Stimulated activated CD8-positive, alpha-beta memory T cell treated with anti-CD3 and anti-CD28 coated beads, Interleukin-15, amount 100 ng/mL, for 4 hours (primary cell): ENCODE data around the gene TMEM231.
"Not testable (repeated sequence)": the region's sequence is repeated elsewhere in the genome, so short reads cannot be mapped to it uniquely, and the experiment has no call there.

Source experiments
- DNase-seq, 2 donors: peaks; one replicate each; pipeline ENCODE4 v3.0.0-alpha.2; 2020; ENCODE audit warnings: low read depth in 2 of 2

Gene TMEM231

GRCh38 chr16:75566758-75567255 lies 10.8 kb upstream of the TMEM231 start:
- no peak for DNase-seq

DNA sequence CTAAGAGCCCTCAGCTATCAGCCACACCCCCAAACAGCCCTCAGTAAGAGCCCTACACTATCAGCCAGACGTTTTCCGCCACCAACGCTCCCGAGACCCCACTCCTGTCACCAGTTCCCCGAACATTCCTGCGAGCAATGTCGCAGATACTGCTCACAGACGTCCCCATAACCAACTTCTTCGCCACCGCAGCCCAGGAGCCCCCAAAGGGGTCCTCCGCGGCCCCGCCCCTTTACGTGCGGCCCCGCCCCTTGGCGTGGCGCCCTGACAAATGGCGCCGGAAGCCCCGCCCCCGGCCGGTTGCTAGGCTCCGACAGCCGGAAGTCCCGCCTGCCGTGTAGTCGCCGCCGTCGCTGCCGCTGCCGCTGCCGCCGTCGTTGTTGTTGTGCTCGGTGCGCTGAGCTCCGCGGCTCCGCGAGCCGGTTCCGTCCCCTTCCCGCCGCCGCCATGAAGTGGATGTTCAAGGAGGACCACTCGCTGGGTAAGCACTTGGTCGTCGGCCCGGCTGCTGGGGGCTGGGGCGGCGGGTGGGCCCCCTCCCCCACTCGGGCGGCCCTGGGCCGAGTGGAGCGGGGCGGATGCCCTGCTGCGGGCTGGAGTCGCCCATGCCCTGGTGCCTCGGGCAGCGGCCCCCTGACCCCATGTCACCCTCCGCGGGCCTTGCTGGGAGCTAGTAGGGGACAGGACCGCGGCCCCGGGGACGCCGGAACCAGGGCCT lies 10.1 kb upstream of the TMEM231 start, which contains the start of gene GABARAPL2:
Gene GABARAPL2 (plus strand): TSS at position 340 of the 718 bp plus-strand sequence. CDS start 108 bp downstream, at position 448.
- DNase-seq, result peak; percentile 74 to 80

DNA sequence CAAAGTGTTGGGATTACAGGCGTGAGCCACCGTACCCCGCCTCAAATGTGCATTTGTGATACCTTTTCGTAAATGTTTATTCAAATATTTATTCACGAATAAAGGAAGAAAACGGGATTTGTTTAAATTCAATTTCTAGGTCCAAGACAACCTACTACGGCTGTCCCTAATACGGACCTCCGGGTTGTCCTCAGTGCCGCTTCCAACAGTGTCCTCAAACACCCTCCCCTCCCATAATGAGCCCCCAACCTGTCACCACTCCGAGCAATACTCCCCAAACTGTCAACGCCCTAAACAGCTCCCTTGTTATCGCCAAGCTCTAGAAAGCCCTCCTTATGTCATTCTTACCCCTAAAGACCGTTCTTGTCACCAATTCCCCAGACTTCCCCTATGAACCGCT lies 9.6 kb upstream of the TMEM231 start:
- DNase-seq, result no peak

DNA sequence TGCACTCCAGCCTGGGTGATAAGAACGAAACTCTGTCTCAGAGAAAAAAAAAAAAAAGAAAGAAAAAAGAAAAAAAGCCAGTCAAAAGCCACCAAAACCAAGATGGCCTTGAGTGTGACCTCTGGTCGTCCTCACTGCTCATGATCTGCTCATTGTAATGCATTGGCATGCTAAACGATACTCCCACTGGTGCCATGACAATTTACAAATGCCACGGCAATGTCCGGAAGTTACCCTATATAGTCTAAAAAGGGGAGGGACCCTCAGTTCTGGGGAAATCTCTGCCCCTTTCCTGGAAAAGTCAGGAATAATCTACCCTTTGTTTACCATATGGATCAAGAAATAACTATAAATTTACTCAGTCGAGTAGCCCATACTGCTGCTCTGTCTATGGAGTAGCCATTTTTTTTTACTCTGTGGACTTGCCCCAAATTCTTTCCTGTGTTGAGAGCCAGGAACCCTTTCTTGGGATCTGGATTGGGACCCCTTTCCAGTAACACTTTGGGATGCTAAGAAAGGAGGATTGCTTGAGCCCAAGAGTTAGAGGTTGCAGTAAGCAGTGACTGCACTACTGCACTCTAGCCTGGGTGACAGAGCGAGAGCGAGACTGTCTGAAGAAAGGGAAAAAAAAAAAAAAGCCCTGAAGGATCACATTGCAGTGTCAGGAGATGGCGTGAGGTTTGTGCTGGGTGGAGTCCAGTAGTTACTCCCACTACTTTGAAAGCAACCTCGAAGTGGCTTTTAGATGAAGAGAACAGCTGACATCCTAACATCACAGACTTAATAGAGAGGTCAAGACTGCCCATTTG lies 3.7 kb upstream of the TMEM231 start:
- DNase-seq, result no peak

DNA sequence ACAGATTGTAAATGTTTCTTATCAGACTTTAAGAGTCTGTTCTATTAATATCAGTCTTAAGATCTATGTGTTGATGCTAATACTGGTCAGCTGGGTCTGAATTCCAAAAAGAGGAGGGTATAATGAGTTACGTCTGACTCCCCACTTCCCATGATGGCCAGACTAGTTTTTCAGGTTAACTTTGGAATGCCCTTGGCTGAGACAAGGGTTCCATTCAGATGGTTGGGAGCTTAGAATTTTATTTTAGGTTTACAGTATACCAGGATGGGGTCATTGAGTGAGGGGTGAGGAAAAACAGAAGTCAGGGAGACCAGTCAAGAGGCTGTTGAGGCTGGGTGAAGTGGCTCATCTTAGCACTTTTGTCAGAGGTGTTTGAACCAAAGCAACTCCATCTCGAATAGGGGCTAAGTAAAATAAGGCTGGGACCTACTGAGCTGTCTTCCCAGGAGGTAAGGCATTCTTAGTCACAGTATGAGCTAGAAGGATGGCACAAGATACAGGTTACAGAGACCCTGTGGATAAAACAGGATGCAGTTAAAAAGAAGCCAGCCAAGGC lies 2.9 kb upstream of the TMEM231 start:
- no peak for DNase-seq

DNA sequence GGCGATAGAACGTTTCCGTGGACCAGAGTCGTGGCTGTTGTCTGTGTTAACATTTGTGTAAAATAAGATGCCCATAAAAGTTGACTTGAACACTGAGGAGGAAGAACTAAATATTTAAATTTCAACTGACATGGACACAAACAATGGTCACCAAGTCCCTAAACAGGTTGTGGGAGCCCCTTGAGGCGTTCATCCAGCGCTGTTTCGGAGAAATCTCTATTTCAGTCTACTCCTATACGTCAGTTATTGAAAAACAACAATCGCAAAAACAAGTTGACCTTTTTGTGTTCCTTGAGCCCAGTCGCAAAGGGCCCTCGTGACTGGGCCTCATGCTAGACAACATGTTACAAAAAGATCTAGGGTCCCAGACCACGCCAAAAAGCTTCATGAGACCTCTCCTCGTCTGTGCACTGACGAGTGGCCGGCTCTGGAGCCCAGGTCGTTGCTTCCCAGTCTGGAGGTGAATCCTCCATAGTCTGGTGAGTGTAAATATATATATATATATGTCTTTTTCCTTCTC lies 439 bp upstream of the TMEM231 start:
- no peak for DNase-seq

- no peak for DNase-seq
Observed at GRCh38 chr16:75555213-75555706, 792 bp downstream of the TMEM231 start.

- DNase-seq, result no peak
Observed at GRCh38 chr16:75552951-75553350, 3.1 kb downstream of the TMEM231 start.

GRCh38 chr16:75550211-75550662 lies 5.8 kb downstream of the TMEM231 start:
- no peak for DNase-seq

- not testable (repeated sequence) for DNase-seq
Observed at GRCh38 chr16:75548456-75548855, 7.6 kb downstream of the TMEM231 start.

- no peak for DNase-seq
Observed at GRCh38 chr16:75546293-75546692, 9.8 kb downstream of the TMEM231 start.

DNA sequence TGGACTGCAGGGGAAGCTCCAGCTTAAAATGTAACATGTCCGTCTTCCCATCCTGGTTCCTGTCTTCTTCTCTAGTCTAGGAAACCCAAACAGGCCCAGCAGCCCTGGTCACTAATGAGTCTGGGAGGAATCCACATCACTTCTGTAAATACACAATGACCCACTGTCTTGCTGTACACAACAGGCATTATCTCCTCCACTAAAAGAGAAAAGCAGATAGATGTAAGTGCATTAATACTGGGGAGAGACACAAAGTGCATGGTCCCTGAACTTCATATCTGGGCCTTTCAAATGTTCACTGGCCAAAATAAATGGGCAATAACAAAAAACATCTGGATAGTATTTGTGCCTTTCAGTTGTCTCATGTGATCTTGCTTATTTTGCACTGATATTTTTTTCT lies 10.2 kb downstream of the TMEM231 start:
- not testable (repeated sequence) for DNase-seq

DNA sequence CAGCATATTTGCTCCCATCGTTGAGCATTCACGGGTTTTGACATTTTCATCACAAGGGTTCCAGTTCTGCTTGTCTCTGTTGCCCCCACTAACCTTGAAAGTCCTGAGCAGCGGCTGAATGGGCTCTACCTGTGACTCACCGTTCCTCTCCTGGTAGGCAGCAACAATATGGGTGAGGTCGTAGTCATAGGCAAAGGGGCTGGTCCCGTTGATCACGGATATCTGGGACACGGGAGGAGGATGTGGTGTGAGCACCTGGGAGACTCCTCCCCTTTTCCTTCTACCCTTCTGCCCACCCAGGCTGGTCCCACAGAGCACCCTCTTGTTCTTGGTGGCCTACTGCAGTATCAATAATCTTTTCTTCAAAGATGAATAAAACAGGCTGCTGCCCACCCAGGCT lies 13.6 kb downstream of the TMEM231 start:
- DNase-seq, result not testable (repeated sequence)

- no peak for DNase-seq
Observed at GRCh38 chr16:75541236-75541635, 14.8 kb downstream of the TMEM231 start.

DNA sequence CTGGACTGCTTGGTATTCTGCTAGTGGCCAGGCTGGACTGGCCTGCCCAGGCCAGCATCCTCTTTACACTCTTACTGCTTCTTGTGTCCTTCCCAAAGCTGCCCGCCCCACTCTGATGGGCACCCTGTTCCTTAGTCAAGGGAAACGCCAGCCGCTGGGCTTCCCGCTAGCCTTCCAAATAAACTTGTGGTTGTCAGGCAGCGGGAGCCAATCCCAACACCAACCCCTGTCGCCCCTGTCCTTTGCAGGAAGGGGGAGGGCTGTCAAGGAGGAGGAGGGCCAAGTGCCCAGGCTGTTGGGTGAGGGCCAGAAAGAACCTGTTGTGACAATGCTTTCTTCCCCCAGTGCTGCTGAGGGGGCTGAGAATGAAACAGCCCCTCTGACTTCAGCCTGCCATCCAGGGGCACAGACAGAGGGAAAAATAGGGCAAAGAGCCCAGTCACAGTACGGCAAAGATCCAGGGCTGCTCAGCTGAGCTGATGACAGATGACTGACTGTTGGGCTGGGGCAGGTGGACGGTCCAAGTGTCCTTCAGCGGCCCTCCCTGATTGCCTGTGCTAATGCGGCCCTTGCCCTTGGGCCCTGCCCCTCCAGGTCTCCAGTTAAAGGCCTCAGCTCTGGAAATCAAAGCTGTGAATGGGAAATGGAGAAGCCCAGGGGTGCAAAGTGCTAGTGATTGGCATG lies 17.0 kb downstream of the TMEM231 start:
- DNase-seq, result not testable (repeated sequence)

- no peak for DNase-seq
Observed at GRCh38 chr16:75537776-75538175, 18.3 kb downstream of the TMEM231 start.

DNA sequence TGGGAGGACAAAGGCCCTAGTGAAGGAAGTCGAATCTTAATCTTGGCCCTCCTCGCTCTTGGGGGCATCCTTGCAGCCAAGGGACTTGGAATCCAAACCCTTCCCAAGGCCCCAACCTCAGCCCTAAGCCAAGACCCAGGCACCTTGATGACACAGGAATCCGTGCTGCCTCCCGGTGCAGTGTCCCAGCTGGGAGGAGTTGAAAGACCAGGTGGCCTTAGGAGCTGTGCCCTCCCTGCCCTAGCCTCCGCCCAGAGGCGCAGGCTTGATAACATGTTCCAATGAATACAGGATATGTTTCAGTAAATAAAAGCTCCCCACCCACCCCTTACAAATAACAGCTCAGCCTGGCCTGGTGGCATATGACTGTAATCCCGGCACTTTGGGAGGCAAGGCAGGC lies 20.2 kb downstream of the TMEM231 start, which contains the start of gene CHST5:
Gene CHST5 (minus strand): TSS at position 208 of the 400 bp plus-strand sequence. CDS start 5,724 bp downstream, outside the sequence.
- DNase-seq, result no peak

- DNase-seq, result no peak
Observed at GRCh38 chr16:75535211-75535843, 20.7 kb downstream of the TMEM231 start.

DNA sequence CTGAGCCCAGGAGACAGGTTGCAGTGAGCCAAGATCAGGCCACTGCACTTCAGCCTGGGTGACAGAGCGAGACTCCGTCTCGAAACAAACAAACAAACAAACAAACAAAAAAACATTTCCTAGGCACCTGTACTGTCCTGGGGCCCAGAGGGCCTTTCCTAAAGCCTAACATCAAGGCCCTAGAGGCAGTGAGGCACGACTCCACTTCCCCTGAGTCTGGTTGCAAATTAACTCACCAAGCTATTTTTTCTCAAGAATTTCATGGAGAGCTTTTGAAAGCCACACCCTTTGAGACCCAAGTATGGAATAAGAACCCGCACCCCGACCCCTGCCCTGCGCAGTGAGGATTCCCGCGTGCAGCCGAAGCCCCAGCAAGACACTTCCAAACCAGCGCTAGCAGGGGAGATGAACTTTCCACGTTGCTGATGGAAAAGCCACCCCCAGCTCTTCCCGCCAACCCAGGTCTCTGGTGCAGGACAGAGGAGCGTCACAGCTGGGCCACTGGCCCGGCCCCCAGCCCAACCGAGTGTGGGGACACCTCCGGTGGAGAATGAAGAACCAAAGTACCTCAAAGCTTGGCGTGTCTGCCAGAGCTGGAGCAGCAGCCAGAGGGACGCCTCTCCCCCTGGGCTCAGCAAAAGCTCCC lies 21.4 kb downstream of the TMEM231 start:
- DNase-seq, result no peak

DNA sequence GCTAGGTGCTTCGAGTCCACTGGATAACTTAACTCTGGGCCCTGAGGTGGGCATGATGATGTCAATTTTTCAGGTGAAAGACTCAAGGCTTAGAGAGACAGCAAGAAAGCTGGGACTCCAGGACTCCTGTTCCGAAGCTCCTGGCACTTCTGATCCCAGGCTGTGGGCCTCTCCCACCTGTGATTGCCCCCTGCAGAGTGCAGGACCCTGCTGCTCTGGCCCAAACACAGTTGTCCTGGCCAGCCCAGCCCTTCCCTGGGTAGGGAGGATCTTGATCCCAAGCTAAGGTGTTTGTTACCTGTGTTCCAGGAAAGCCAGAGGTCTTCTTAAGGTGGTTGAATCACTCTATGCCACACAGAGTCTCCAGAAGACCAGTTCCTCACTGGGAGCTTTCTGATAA lies 23.3 kb downstream of the TMEM231 start:
- DNase-seq, result no peak
